Gastrocnemius medialis (tissue), 4 donors: Measurements from ENCODE around the gene GCGR.

ENCODE experiments used
- POLR2A ChIP-seq, 2 donors: fragments of 450-650 bp; IDR thresholded peaks; one replicate each; pipeline ENCODE4 v1.6.1; 2017; ENCODE audit warnings: antibody characterized with exemption in 2 of 2, mild to moderate bottlenecking in 2 of 2, moderate library complexity in 2 of 2
- TF ChIP-seq, protein P1 (sequence below), 5 experiments: fragments of 450-650 bp in 3 of 5; fragments of 200-600 bp in 2 of 5; sonication (generic) in 2 of 5; IDR thresholded peaks in 4 of 5; conservative IDR thresholded peaks in 1 of 5; 1 replicate in 4 of 5; 2 replicates in 1 of 5; pipeline ENCODE4 v1.5.1; 2016 to 2019; ENCODE audit warnings: antibody characterized with exemption in 5 of 5, mild to moderate bottlenecking in 3 of 5, moderate library complexity in 3 of 5

DNA sequence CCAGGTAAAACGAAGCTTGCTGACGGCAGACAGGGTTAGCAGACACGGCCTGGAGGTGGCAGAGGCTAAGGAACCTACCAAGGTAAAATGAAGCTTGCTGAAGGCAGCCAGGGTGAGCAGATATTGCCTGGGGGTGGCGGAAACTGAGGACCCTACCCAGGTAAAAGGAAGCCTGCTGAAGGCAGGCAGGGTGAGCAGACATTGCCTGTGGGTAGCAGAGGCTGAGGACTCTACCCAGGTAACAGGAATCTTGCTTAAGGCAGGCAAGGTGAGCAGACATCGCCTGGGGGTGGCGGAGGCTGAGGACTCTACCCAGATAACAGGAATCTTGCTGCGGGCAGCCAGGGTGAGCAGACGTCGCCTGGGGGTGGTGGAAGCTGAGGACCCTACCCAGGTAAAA, 2.6 kb upstream of the GCGR start:
- no peak for TF ChIP-seq POLR2A (IDR thresholded peaks at IDR 0.05)
- TF ChIP-seq, protein P1, sequence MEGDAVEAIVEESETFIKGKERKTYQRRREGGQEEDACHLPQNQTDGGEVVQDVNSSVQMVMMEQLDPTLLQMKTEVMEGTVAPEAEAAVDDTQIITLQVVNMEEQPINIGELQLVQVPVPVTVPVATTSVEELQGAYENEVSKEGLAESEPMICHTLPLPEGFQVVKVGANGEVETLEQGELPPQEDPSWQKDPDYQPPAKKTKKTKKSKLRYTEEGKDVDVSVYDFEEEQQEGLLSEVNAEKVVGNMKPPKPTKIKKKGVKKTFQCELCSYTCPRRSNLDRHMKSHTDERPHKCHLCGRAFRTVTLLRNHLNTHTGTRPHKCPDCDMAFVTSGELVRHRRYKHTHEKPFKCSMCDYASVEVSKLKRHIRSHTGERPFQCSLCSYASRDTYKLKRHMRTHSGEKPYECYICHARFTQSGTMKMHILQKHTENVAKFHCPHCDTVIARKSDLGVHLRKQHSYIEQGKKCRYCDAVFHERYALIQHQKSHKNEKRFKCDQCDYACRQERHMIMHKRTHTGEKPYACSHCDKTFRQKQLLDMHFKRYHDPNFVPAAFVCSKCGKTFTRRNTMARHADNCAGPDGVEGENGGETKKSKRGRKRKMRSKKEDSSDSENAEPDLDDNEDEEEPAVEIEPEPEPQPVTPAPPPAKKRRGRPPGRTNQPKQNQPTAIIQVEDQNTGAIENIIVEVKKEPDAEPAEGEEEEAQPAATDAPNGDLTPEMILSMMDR (IDR thresholded peaks at IDR 0.05 in 4 of 5, conservative IDR thresholded peaks at IDR 0.05 in 1 of 5): no peak
